Hippocampal formation (tissue), 2 donors: Measurements from ENCODE around the gene DMWD.
A peak's percentile ranks its signal among the peaks of the same experiment; 100 is the strongest.
"Not testable (repeated sequence)": the region's sequence is repeated elsewhere in the genome, so short reads cannot be mapped to it uniquely, and the experiment has no call there.

ENCODE experiments used
- DNase-seq, 2 donors: peaks; one replicate each; lab custom pipeline; 2025; lab: John Stamatoyannopoulos, UW

Gene DMWD

GRCh38 chr19:45816236-45817009 lies 23.8 kb upstream of the DMWD start:
- no peak for DNase-seq

GRCh38 chr19:45815481-45816216 lies 23.0 kb upstream of the DMWD start:
- no peak for DNase-seq

- no peak for DNase-seq
These were observed 22.3 kb upstream of the DMWD start, which contains the start of gene RSPH6A for GRCh38 chr19:45814851-45815480. TSS of gene RSPH6A (minus strand) at chr19:45815308. CDS start at chr19:45815176, 132 bp downstream.

- DNase-seq: no peak
These were observed 21.6 kb upstream of the DMWD start for GRCh38 chr19:45814166-45814780.

- no peak for DNase-seq
These were observed 19.7 kb upstream of the DMWD start for GRCh38 chr19:45812297-45812696.

- no peak for DNase-seq
These were observed 17.1 kb upstream of the DMWD start for GRCh38 chr19:45809643-45810159.

- DNase-seq: no peak
These were observed 13.1 kb upstream of the DMWD start for GRCh38 chr19:45805719-45806118.

GRCh38 chr19:45804959-45805230 lies 12.2 kb upstream of the DMWD start:
- DNase-seq: no peak

GRCh38 chr19:45804140-45804958 lies 11.7 kb upstream of the DMWD start:
- DNase-seq: no peak

GRCh38 chr19:45801603-45802175 lies 9.0 kb upstream of the DMWD start:
- no peak for DNase-seq

- DNase-seq: no peak
These were observed 7.5 kb upstream of the DMWD start for GRCh38 chr19:45800070-45800553.

- DNase-seq: not testable (repeated sequence)
These were observed 6.9 kb upstream of the DMWD start for GRCh38 chr19:45799541-45799940.

GRCh38 chr19:45798995-45799517 lies 6.4 kb upstream of the DMWD start:
- peak; percentile 19 to 70 for DNase-seq

GRCh38 chr19:45794627-45795026 lies 2.0 kb upstream of the DMWD start:
- no peak for DNase-seq

GRCh38 chr19:45793876-45794275 lies 1.2 kb upstream of the DMWD start:
- DNase-seq: no peak

- no peak for DNase-seq
These were observed 526 bp upstream of the DMWD start for GRCh38 chr19:45793178-45793564.

GRCh38 chr19:45791744-45792469 lies 738 bp downstream of the DMWD start:
- no peak for DNase-seq

- DNase-seq: peak in 1 of 2 donors; percentile 13
These were observed 1.7 kb downstream of the DMWD start for GRCh38 chr19:45790942-45791341.

GRCh38 chr19:45789035-45789786 lies 3.4 kb downstream of the DMWD start:
- DNase-seq: no peak
